HPDE6-E6E7 (cell line): ENCODE measurements around the gene REPS1.
"Not testable (repeated sequence)": the region's sequence is repeated elsewhere in the genome, so short reads cannot be mapped to it uniquely, and the experiment has no call there.

Experiments used
- DNase-seq: peaks from one replicate; pipeline ENCODE4 v3.0.0; 2011; ENCODE audit warnings: missing footprints; ENCODE audit errors: extremely low spot score

The REPS1 gene, protein sequence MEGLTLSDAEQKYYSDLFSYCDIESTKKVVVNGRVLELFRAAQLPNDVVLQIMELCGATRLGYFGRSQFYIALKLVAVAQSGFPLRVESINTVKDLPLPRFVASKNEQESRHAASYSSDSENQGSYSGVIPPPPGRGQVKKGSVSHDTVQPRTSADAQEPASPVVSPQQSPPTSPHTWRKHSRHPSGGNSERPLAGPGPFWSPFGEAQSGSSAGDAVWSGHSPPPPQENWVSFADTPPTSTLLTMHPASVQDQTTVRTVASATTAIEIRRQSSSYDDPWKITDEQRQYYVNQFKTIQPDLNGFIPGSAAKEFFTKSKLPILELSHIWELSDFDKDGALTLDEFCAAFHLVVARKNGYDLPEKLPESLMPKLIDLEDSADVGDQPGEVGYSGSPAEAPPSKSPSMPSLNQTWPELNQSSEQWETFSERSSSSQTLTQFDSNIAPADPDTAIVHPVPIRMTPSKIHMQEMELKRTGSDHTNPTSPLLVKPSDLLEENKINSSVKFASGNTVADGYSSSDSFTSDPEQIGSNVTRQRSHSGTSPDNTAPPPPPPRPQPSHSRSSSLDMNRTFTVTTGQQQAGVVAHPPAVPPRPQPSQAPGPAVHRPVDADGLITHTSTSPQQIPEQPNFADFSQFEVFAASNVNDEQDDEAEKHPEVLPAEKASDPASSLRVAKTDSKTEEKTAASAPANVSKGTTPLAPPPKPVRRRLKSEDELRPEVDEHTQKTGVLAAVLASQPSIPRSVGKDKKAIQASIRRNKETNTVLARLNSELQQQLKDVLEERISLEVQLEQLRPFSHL

DNA sequence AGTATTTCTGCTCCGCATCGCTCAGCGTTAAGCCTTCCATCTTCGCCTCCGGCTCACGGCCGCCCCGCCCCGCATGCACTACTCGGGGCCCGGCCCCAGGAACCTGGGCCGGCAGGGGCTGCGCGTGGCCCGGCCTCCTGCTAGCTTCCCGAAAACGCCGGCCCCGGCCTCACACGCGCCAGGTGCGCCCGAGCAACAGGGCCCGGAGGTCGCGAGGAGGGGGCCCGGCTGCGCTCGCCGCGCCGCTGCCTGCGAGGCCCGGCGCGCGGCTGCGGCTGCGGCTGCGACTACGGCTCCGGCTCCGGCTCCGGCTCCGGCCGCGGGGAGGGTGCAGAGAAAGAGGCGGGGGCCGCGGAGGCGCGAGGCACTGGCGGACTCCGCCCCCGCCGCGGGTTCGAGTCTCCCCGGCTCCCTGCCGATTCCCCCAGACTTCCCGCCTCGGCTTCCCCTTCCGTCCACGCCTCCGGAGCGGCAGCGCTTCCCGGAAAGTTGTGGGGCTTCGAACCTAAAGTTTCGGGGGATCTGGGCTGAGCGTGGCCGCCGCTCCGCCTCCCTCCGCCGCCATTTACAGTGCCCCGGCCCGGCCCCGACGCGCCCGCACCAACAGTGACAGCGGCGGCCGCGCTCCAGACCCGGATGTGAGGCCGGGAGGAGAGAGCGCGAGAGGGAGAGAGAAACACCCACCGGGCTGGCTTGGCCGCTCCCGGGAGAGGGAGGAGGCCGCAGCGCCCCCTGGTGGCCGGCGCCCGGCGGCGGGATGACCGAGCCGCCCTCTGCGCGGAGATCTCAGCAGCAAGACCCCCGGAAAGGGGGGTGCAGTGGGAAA is at the start of gene REPS1:
TSS of gene REPS1 (minus strand) at position 611 of the 826 bp plus-strand sequence. CDS start at position 40, 571 bp downstream.
- peak; percentile 93 for DNase-seq

DNA sequence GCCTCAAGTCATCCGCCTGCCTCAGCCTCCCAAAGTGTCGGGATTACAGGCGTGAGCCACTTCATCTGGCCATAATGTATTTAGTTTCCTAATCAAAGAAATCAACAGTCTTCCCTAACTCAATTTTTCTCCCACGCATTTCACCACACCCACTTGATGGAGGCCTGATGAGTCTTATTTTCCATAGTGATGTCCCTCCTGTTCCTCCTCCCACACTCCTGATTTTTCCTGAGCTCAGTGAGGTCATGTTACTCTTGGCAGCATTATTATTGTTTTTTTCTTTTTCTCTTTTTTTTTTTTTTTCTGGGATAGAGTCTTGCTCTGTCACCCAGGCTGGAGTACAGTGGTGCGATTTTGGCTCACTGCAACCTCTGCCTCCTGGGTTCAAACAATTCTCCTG is 49.4 kb upstream of the REPS1 start:
- no peak for DNase-seq

DNA sequence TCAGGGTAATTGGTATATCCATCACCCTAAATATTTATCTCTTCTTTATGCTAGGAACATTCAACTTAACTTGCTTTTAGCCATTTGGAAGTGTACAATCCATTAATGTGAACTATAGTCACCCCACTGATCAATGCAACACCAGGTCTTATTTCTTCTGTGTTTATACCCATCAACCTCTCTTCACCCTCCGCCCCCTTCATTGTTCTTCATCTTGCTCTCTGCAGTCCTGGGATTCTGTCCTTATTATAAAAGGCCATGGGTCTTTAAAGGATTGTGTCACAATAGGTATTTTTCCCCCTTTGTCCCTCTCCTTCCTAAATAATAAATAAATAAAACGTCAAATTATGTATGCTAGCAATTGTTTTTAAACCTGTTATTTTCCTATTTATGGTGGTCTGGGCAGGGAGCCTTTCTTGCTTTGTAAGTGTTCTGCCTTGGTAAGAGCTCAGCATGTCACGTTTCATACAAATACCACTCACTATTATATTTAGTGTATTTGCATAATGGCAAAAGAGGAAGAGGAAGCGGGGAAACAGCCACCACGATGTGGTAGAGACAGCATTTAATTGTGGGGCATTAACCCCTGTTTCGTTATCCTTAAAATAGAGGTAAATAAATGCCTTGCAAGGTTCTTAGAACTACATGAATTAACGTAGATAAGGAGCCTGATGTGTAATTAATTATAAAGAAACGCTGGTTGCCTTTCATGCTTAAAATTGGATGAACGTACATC is 42.3 kb upstream of the REPS1 start:
- DNase-seq: no peak

DNA sequence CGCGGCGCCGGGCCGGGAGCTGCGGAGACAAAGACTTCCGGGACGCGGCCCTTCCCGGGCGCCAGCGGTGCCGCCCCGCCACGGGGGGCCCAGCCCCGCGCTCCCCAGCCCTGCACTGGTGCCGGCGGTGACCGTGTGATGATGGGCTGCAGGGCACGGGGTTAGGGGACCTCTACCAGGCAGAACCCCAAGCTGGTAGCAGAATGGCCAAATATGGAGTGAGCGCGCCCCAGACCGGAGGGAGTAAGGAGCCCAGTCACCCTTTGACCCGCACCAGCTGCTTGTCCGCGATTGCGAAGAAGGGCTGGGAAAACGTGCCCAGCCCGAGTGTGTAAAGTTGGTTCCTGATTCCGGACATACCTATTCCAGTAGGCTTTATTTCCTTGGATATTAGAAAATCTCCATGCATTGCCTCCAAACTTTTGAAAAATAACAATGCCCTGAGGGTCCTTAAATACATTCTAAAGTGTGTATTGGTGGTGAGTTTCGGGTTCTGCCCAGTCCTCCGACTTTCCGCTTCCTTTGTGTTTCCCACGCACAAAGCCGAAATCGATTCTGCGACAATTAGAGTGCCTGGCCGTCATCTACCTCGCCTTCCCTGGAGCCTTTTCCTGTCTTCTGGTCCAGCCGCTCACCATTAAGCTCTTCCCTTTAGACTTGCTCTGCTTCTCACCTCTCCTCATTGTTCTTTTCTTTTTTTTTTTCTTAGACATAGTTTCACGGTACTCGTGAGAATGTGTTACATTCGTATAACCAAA is 41.6 kb upstream of the REPS1 start:
- DNase-seq: peak; percentile 33

DNA sequence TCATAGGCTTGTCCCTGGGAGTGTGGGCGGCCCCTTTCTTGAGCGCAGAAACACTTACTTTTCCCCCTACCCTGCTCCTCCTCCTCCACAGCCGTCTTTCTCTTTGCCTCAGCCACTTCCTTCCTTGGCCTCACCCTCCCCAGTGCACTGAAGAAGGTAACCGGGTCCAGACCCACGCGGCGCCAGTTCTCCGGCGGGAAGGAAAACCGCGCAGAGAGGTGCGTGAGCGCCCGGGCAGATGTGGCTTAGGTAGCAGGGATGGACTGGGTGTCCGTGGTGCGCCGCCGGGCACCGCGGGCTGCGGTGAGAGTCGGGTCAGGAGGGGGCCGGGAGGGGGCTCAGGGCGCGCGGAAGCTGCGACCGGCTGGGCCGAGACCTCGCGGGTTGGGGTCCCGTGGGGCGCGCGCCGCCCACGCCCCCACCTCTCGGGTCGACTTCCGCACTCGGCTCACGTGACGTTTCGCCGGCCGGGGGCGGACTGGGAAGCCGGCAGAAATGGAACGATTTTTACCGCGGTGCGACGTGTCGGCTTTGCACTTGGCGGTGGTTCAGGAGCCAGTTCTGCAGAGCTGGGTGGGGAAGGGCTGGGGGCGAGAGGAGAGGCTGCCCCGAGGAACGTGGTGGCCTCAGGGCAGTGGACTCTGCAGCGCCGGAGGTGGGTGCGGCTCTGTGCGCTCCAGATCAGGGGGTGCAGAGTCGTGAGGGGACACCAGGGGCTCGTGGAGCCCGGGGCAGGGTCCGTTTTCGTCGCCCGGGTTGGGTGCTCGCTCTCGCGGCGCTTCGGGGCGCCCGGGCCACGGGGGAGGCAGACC is 40.8 kb upstream of the REPS1 start, which contains the start of gene ABRACL:
TSS of gene ABRACL (plus strand) at position 88 of the 812 bp plus-strand sequence. CDS start 5,416 bp downstream, outside the sequence.
- peak; percentile 15 for DNase-seq

DNA sequence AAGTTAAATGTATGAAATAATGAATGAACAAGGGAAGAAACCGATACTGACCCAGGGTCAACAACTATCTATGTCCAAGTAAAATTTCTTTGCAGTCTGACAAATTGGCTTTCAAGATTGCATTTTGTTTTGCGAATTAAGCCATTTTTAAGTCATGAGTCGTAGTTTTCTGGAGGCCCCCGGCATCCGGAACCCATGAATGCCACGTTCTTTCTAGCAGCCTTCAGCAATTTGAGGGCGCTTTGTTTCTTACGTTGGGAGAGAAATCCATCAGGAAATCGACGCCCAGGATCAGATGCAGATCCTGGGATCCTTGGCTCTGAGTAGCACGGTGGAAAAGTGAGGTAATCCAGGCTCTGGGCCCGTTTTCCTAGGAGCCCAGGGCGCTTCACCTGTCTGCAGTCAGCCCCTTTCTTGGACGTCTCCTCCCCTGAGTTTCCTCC is 40.2 kb upstream of the REPS1 start:
- peak; percentile 74 for DNase-seq

DNA sequence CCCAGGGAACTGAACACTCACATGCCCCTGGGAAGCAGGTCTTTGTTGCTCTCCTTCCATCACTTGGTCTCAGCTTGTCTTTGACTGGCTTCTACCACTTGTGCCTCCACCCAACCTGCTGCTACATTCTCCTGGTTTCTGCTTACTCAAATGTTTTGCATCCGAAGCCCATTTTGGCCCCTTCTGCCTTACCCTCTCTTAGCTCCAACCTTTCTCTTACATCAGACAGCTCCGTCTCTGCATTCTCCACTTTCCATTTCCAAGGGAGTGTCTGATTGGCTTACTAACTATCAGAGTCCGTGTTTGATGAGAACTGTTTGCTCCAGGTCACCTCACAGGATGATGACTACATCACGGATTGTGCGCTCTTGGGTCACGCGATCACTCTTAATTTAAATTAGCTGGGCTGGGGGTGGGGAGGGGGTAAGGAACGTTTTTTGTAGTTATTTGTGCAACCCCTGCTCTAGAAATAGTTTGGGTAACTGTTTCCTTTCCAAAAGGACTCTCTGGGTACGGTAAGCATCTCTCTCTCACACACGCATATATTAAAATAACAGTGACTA is 39.6 kb upstream of the REPS1 start:
- no peak for DNase-seq

DNA sequence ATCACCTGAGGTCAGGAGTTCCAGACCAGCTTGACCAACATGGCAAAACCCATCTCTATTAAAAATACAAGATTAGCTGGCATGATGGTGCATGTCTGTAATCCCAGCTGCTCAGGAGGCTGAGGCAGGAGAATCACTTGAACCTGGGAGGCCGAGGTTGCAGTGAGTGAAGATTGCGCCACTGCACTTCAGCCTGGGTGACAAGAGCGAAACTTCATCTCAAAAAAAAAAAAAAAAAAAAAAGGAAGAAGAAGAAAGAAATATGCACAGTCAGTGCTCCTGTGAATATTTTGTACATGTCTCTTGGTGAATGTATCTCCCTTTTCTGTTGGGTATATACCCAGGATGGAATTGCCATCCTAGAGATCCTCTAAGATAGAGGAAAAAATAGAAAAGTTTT is 37.4 kb upstream of the REPS1 start:
- not testable (repeated sequence) for DNase-seq

DNA sequence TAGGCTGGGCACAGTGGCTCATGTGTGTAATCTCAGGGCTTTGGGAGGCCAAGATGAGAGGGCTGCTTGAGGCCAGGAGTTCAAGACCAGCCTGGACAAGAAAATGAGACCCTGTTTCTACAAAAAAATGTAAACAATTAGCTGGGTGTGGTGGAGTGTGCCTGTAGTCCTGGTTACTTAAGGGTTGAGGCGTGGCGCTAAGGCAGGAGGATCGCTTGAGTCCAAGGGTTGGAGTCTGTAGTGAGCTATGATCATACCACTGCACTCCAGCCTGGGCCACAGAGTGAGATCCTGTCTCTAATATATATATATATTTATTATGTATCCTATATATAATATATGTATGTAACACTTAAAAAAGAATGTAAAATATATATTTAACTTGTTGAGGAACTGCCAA is 32.6 kb upstream of the REPS1 start:
- no peak for DNase-seq

DNA sequence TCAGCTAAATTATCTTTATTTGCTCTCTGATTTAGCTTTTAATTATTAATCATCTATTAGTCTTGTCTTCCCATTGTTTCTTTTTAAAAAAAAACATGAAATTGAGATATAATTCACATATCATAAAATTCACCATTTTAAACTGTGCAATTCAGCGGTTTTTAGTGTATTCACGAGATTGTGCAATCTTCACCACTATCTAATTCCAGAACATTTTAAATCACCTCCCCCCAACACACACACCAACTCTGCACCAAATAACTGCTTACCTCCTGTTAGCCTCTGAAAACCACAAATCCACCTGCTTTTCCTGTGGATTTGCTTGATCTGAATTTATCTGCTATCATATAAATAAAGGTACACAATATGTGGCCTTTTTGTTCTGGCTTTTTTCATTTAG is 31.7 kb upstream of the REPS1 start:
- DNase-seq: no peak

DNA sequence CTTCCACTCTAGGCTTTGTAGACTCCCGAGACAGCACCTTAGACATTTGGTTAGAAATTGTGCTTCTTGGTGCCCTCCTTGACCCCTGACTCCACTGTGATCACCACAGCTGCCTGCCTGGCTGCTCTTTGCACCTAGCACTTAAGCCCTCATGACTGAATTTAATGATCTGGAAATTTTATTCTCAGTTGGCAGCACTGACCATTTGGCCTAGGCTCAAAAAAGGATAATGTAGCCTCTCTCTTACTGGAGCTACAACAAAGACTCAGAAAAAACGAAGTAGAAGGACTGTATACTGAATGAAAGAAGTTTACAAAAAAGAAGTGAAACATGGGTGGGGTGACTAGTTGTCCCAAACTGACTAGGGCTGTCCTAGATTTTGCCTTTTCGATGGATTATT is 29.2 kb upstream of the REPS1 start:
- DNase-seq: no peak

DNA sequence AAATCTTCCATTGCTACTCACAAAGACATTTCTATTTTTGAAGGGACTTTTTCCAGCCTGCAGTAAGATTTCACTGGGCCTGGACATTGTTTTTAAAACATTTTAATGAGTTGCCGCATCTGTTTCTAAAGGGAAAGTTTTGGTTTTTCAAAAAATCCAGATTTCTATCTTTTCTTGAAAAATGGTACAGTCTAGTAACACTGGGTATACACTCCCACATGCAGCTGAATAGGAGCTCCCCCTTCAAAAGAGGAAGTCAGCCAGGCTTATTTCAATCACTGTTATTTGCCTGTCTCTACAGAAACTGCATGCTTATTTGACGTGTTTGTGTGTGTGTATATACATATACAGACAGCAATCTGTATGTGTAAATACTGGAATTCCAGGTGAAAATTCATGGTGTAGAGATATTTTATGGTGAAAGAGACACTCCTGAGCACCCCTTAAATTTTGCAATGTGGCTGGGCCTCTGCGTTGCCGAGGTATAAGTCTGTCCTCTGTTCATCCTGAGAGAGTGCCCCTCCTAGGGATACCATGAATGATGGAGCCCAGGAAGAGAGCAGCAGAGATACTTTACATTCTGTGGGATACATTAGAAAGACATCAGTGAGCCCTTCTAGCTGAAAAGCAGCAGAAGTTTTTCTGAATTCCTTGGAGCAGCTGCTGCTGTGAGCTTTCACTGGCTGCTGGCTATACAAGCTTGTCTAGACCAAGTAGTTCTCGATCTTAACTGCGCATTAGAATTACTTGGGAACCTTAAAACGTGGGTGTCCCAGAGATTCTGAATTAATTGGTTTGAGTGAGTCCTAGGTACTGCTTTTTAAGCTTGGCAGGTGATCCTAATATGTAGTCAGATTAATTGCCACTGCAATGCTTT is 28.5 kb upstream of the REPS1 start:
- no peak for DNase-seq

DNA sequence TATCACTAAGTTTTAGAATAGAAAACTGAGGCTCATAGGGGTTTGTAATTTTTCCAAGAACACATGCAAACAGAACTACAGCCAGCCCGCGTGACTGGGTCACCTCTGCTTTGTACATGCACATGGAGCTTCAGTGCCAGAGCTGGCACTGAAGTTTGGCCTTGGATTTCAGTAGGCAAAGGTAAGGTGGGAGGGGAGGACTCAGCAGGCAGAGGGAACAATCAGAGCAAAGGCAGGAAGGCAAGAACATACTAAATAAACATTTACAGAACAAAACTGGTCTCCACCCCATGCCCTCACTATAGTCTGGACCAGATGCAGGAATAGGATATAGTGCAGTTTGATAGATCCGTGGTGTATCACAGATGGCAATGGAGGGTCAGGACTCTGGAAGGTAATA is 26.9 kb upstream of the REPS1 start:
- DNase-seq: no peak

DNA sequence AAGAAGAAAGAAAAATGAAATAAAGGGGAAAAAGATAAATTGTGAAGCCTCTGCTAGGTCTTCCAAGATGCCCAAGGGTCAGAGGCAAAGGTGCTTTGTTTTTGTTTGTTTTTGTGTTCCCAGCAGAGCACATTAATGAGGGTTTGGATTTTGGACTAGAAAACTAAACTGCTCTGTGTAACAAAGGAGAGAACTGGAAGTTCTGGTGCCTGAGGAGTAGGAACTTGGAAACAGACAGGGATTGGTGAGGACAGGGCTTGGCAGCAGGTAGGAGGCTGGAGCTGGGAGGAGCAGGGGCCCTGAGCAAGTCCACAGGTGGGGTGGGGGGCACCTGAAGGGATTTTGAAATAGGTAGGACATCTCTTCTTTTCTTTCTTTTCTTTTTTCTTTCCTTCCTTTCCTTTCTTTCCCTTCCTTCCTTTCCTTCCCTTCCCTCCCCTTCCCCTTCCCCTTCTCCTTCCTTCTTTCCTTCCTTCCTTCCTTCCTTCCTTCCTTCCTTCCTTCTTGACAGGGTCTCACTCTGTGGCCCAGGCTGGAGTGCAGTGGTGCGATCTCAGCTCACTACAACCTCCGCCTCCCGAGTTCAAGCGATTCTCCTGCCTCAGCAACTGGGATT is 25.2 kb upstream of the REPS1 start:
- no peak for DNase-seq

DNA sequence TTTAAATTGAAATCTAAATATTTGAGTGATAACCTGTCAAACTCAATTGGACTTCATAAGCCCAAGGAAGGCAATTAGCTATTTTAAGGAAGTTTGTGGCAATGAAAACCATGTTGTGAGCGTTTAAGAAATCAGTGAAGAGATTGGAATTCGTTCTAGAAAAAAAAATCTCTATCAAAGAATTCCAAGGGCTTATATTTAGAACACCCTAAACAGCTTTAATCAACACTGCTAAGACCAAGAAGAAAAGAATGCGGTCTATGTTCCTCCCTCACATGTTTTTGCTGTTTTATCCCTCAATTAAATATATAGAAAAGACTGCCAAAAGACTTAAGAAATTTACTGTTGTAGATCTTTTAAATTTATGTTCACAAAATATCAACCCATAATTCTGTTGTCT is 23.9 kb upstream of the REPS1 start:
- DNase-seq: no peak

DNA sequence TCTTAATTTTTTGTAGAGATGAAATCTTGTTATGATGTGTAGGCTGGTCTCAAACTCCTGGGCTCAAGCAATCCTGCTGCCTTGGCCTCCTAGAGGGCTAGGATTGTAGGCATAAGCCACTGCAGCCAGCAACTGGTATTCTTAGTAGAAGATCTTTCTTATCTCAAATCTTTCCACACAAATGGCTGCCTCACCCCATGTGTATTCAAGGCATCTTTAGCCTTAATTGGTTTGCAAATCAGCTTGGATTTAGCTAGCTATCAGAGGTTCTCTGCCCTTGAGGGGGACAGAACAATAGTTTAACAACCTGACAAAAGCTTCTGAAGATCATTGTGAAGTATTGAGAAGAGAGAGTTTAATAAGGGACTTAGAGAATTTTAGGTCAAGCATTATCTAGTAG is 22.6 kb upstream of the REPS1 start:
- no peak for DNase-seq

DNA sequence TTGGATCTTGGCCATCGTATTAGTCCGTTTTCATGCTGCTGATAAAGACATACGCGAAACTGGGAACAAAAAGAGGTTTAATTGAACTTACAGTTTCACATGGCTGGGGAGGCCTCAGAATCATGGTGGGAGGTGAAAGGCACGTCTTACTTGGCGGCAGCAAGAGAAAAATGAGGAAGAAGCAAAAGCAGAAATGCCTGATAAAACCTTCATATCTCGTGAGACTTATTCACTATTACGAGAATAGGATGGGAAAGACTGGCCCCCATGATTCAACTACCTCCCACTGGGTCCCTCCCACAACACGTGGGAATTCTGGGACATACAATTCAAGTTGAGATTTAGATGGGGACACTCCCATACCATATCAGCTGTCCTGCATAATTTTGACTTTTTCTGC is 20.1 kb upstream of the REPS1 start:
- no peak for DNase-seq

DNA sequence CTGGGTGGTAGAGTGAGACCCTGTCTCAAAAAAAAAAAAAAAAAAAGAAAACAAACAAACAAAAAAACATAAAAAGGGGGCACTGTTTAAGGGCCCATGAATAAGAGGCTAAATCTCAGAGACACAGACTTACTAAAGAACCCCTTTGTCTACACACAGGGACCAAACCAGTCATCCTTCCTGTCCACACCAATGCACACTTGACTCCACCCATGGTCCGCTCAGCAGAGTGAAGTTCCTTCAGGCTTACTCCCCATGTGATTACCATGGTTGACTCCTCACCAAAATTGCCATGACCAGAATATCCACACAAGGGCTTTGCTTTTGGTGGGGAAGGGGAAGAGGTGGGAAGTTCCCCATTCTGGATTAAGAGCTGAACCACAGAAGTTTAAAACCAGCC is 19.4 kb upstream of the REPS1 start:
- no peak for DNase-seq
